Endothelial cell of umbilical vein (primary cell): ENCODE data around the gene HMG20A. TPM values are rescaled to one million over a fixed set of nuclear protein-coding genes. Genes with fewer than 3 reads are reported as not detected.

Experiments
- BruUV-seq: library from RNA; stranded (reverse); fragments of 400-500 nt; replicated peaks from 2 replicates; lab custom pipeline; 2021; lab: Mats Ljungman, UMichigan
- CTCF ChIA-PET: fragments of 300-600, 350-600 bp; sonication (Branson Sonifier 250); formaldehyde crosslinking; loops from one replicate; lab custom pipeline; 2021; ENCODE audit warnings: antibody characterized with exemption, inconsistent platforms; lab: Charles Lee
- POLR2A ChIA-PET: fragments of 300-600, 350-600 bp; sonication (Branson Sonifier 250); formaldehyde crosslinking; loops from one replicate; lab custom pipeline; 2021; ENCODE audit warnings: antibody characterized with exemption, inconsistent platforms; lab: Charles Lee
- DNase-seq: peaks from one replicate; pipeline ENCODE4 v3.0.0-alpha.2; 2011; ENCODE audit warnings: low read depth, low spot score
- FAIRE-seq: peaks from 2 replicates; lab custom pipeline; 2011; peaks lifted over from hg19 to GRCh38; lab: Jason Lieb, UNC
- H2AFZ ChIP-seq: 2 replicates; pipeline ENCODE4 v1.6.0; 2012; ENCODE audit warnings: low read depth, low read length, control low read depth, inconsistent platforms
- H3K27ac ChIP-seq: 2 replicates; pipeline ENCODE4 v1.5.1; 2011; ENCODE audit warnings: low read depth, mild to moderate bottlenecking, control low read depth, low read length, moderate library complexity; ENCODE audit not compliant: insufficient read depth
- H3K27me3 ChIP-seq, 2 experiments: 2 replicates each; pipeline versions ENCODE4 v1.6.0 to v1.6.1; 2011; ENCODE audit warnings: low read length in 2 of 2, mixed read lengths in 1 of 2; ENCODE audit not compliant: control insufficient read depth in 2 of 2, insufficient read depth in 2 of 2
- H3K36me3 ChIP-seq, 2 experiments: 2 replicates in 1 of 2; 3 replicates in 1 of 2; pipeline ENCODE4 v1.5.1; 2011; ENCODE audit warnings: low read length in 2 of 2, mild to moderate bottlenecking in 1 of 2, moderate library complexity in 1 of 2; ENCODE audit not compliant: control insufficient read depth in 2 of 2, insufficient read depth in 2 of 2; ENCODE audit errors: extremely low read depth in 1 of 2
- H3K4me1 ChIP-seq: 3 replicates; pipeline ENCODE4 v1.5.1; 2011; ENCODE audit warnings: mild to moderate bottlenecking, low read length; ENCODE audit not compliant: control insufficient read depth, insufficient read depth; ENCODE audit errors: extremely low read depth
- H3K4me2 ChIP-seq: 2 replicates; pipeline ENCODE4 v1.6.1; 2011; ENCODE audit warnings: low read length, control low read depth, mixed read lengths; ENCODE audit not compliant: insufficient read depth
- H3K4me3 ChIP-seq, 3 experiments: fragments of 200-600 bp in 1 of 3; sonication (generic), shearing (Covaris generic) in 1 of 3; replicated peaks in 1 of 3; 2 replicates each; pipeline ENCODE4 v1.5.1; 2011 to 2016; ENCODE audit warnings: control low read depth in 3 of 3, low read length in 3 of 3, mild to moderate bottlenecking in 2 of 3, inconsistent platforms in 1 of 3, low read depth in 1 of 3, moderate library complexity in 1 of 3; ENCODE audit not compliant: insufficient read depth in 1 of 3
- H3K79me2 ChIP-seq: 2 replicates; pipeline ENCODE4 v1.6.0; 2012; ENCODE audit warnings: low read length, inconsistent platforms; ENCODE audit not compliant: control insufficient read depth, insufficient read depth
- H3K9ac ChIP-seq: replicated peaks from 2 replicates; pipeline ENCODE3; 2011; ENCODE audit warnings: low read length, control low read depth; ENCODE audit not compliant: insufficient read depth; ENCODE audit errors: extremely low read depth
- H3K9me1 ChIP-seq: replicated peaks from 3 replicates; pipeline ENCODE4 v1.6.0; 2011; ENCODE audit warnings: mild to moderate bottlenecking, low read length; ENCODE audit not compliant: control insufficient read depth, insufficient read depth; ENCODE audit errors: extremely low read depth
- H3K9me3 ChIP-seq: replicated peaks from 2 replicates; pipeline ENCODE4 v1.5.1; 2012; ENCODE audit warnings: low read length, inconsistent platforms; ENCODE audit not compliant: control insufficient read depth, insufficient read depth
- H4K20me1 ChIP-seq: replicated peaks from 2 replicates; pipeline ENCODE3; 2011; ENCODE audit warnings: mild to moderate bottlenecking, low read length; ENCODE audit not compliant: control insufficient read depth, insufficient read depth; ENCODE audit errors: extremely low read depth
- EZH2 ChIP-seq: IDR thresholded peaks from 2 replicates; pipeline ENCODE4 v1.6.1; 2012; ENCODE audit warnings: borderline replicate concordance, low read depth, mild to moderate bottlenecking, moderate library complexity, low read length, inconsistent platforms; ENCODE audit not compliant: severe bottlenecking
- FOS ChIP-seq: IDR thresholded peaks from 2 replicates; pipeline ENCODE4 v1.6.1; 2011; ENCODE audit warnings: mild to moderate bottlenecking, low read length, moderate library complexity, borderline replicate concordance; ENCODE audit not compliant: insufficient read depth
- GATA2 ChIP-seq: IDR thresholded peaks from 2 replicates; pipeline ENCODE4 v1.7.0; 2011; ENCODE audit warnings: low read depth, mild to moderate bottlenecking, moderate library complexity, mixed read lengths, low read length; ENCODE audit not compliant: insufficient read length, insufficient read depth
- JUN ChIP-seq: IDR thresholded peaks from 2 replicates; pipeline ENCODE4 v1.6.1; 2011; ENCODE audit warnings: borderline replicate concordance, low read depth; ENCODE audit not compliant: insufficient read length, insufficient read depth
- MYC ChIP-seq: IDR thresholded peaks from one replicate; pipeline ENCODE4 v1.6.1; 2011; ENCODE audit warnings: mild to moderate bottlenecking, low read depth, low read length
- POLR2A ChIP-seq: IDR thresholded peaks from 2 replicates; pipeline ENCODE4 v1.6.1; 2012; ENCODE audit warnings: low read depth, mild to moderate bottlenecking, control low read depth, low read length
- POLR2AphosphoS5 ChIP-seq: IDR thresholded peaks from 2 replicates; pipeline ENCODE4 v1.6.1; 2012; ENCODE audit warnings: low read depth, mild to moderate bottlenecking, control low read depth, low read length, moderate library complexity; ENCODE audit not compliant: insufficient read depth
- dilution Hi-C: fragments of 300-500 bp; cut with MboI; formaldehyde crosslinking; loops from one replicate; pipeline ENCODE4 v1.15.0; 2019; ENCODE audit warnings: low sequenced_read_pairs; ENCODE audit not compliant: extremely low pct_ligation_motif_present
- intact Hi-C: fragments of 100-400 bp; cut with micrococcal nuclease; formaldehyde crosslinking; loops from one replicate; pipeline ENCODE4 v1.10.0; 2022
- polyA plus RNA-seq, 4 experiments: library from polyadenylated mRNA; depleted of rRNA in 3 of 4; stranded (reverse) in 3 of 4; unstranded in 1 of 4; fragments of >200 nt; gene quantifications; 2 replicates each; pipeline versions ENCODE4 v1.2.1 to v1.2.3, GENCODE V29; 2011 to 2012; ENCODE audit warnings: missing spikeins in 1 of 4
- total RNA-seq: library from RNA; stranded (reverse); gene quantifications from 2 replicates; pipeline ENCODE4 v1.2.3, GENCODE V29; 2021
- TF ChIP-seq, protein P1 (sequence below), 2 donors: IDR thresholded peaks; 1 replicate in 1 of 2; 2 replicates in 1 of 2; pipeline ENCODE4 v1.5.1; 2011; ENCODE audit warnings: low read length in 2 of 2, mild to moderate bottlenecking in 2 of 2, moderate library complexity in 2 of 2, control low read depth in 1 of 2, inconsistent platforms in 1 of 2, low read depth in 1 of 2; ENCODE audit not compliant: insufficient read depth in 1 of 2; ENCODE audit errors: extremely low read depth in 1 of 2
- TF ChIP-seq, protein P2 (sequence below): IDR thresholded peaks from 2 replicates; pipeline ENCODE4 v1.6.1; 2011; ENCODE audit not compliant: insufficient read depth, insufficient read length

The HMG20A gene
- total and polyA plus RNA-seq, 2 donors (not counting 3 experiments of a cell fraction or from before 2014, with no cell fraction given), result 35.8 to 44.0 TPM

DNA sequence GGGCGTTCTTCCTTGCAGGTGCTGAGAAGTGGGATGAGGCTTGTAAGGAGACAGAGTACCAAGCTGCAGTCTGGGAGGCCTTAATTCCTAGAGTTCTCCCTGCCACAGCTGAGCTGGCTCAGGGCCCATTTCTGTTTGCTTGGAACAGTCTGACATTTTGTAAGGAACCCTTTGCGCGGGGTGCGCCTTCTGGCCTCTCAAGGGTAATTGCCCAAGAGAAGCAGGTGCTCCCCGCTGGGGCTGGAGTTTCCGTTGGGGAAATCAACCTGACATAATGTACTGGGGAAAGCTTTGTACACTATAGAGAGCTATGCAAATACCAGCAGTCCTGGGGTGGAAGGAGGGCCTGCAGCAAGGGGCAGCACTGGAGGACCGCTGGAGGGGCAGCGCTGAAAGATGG, 83.6 kb downstream of the HMG20A start:
- dilution Hi-C loops, result no loop called here
- Histone ChIP-seq H3K9me1 (no peaks in the 10 kb centered on the region), H3K79me2 (no peaks in the 10 kb centered on the region), H3K4me3 (no peak overlapping the region), H3K9me3 (no peaks in the 10 kb centered on the region), H3K4me1 (peaks cover 39% of the 10 kb centered on the region), H4K20me1 (no peaks in the 10 kb centered on the region), H3K9ac (no peak overlapping the region), H3K27ac (no peak overlapping the region), H3K36me3 (no peaks in the 10 kb centered on the region), H2AFZ (no peak overlapping the region), H3K27me3 (no peaks in the 10 kb centered on the region), H3K4me2 (no peak overlapping the region)
- ChIA-PET POLR2A (no interaction called here), CTCF (interaction anchor here (1.1 to 7.4 kb wide), 3 partner anchors 6 to 314 kb away, joined by 3 to 87 read pairs (median 41); no protein-coding TSS in a partner anchor)
- FAIRE-seq (no peak), DNase-seq (no peak)
- TF ChIP-seq GATA2, result no peak
- TF ChIP-seq JUN, result no peak
- TF ChIP-seq POLR2A, result no peak
- no peak for TF ChIP-seq FOS
- no peak for TF ChIP-seq MYC
- TF ChIP-seq EZH2, result no peak
- TF ChIP-seq, protein P1, sequence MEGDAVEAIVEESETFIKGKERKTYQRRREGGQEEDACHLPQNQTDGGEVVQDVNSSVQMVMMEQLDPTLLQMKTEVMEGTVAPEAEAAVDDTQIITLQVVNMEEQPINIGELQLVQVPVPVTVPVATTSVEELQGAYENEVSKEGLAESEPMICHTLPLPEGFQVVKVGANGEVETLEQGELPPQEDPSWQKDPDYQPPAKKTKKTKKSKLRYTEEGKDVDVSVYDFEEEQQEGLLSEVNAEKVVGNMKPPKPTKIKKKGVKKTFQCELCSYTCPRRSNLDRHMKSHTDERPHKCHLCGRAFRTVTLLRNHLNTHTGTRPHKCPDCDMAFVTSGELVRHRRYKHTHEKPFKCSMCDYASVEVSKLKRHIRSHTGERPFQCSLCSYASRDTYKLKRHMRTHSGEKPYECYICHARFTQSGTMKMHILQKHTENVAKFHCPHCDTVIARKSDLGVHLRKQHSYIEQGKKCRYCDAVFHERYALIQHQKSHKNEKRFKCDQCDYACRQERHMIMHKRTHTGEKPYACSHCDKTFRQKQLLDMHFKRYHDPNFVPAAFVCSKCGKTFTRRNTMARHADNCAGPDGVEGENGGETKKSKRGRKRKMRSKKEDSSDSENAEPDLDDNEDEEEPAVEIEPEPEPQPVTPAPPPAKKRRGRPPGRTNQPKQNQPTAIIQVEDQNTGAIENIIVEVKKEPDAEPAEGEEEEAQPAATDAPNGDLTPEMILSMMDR (IDR thresholded peaks at IDR 0.05; ENCODE audit: extremely low read depth in 1 of 2, insufficient read depth in 1 of 2, low read depth in 1 of 2, low read length in 2 of 2), result no peak
- no peak for TF ChIP-seq POLR2AphosphoS5
- TF ChIP-seq, protein P2, sequence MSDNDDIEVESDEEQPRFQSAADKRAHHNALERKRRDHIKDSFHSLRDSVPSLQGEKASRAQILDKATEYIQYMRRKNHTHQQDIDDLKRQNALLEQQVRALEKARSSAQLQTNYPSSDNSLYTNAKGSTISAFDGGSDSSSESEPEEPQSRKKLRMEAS, result no peak
- intact Hi-C loops, result no loop called here
- no TSS peak for BruUV-seq
